ENCODE measurements around the gene SELENOP. TPM values are rescaled to one million over a fixed set of nuclear protein-coding genes. Genes with fewer than 3 reads are reported as not detected.

Gene SELENOP
- total and polyA plus RNA-seq, 2 experiments from 2014 or later, result 11.0 to 12.3 TPM

- TF ChIP-seq REST (IDR thresholded peaks at IDR 0.05; ENCODE audit: unreplicated experiment) (no peak), NANOG (IDR thresholded peaks at IDR 0.05; ENCODE audit: borderline replicate concordance) (no peak), CREB1 (CRISPR knock-in tag; IDR thresholded peaks at IDR 0.05; ENCODE audit: low read depth) (no peak)
These were observed 10.9 kb upstream of the SELENOP start (continued) for GRCh38 chr5:42822548-42822947.

- no peaks in the 10 kb centered on the region for H4K20me1 ChIP-seq (replicated peaks; ENCODE audit: insufficient read depth)
- H3K27me3 ChIP-seq (ENCODE audit: insufficient read depth), result no peaks in the 10 kb centered on the region
- no peaks in the 10 kb centered on the region for H3K9me2 ChIP-seq (ENCODE audit: insufficient read depth)
- no peak overlapping the region for H3K4me3 Mint-ChIP-seq
- peaks cover 5% of the 10 kb centered on the region for H3K4me1 ChIP-seq (ENCODE audit: insufficient read depth)
- no peaks in the 10 kb centered on the region for H3K9me3 Mint-ChIP-seq
- H3K4me2 ChIP-seq, result no peak overlapping the region
- H3F3A ChIP-seq (replicated peaks; ENCODE audit: low read depth), result no peaks in the 10 kb centered on the region
- no peaks in the 10 kb centered on the region for H3K27me3 Mint-ChIP-seq (ENCODE audit: insufficient read depth, low read depth, poor library complexity)
- H3K36me3 ChIP-seq (ENCODE audit: insufficient read depth), result no peaks in the 10 kb centered on the region
- no peaks in the 10 kb centered on the region for H3K79me2 ChIP-seq (replicated peaks; ENCODE audit: insufficient read depth)
- H3K27ac ChIP-seq (ENCODE audit: low read depth), result no peak overlapping the region
- peaks cover 15% of the 10 kb centered on the region for H3K4me1 Mint-ChIP-seq
- DNase-seq (ENCODE audit: low spot score), result no peak
- no peak overlapping the region for H3K4me3 ChIP-seq
- no peak for ATAC-seq
- H3K27ac Mint-ChIP-seq, result no peak overlapping the region
- no peak overlapping the region for H2AFZ ChIP-seq
- no peaks in the 10 kb centered on the region for H3K36me3 Mint-ChIP-seq (ENCODE audit: low read depth)
- TF ChIP-seq CREB1 (CRISPR knock-in tag; IDR thresholded peaks at IDR 0.05; ENCODE audit: low read depth) (no peak), REST (IDR thresholded peaks at IDR 0.05; ENCODE audit: unreplicated experiment) (no peak), POLR2AphosphoS5 (IDR thresholded peaks at IDR 0.05; ENCODE audit: low read depth) (no peak), ZNF331 (CRISPR knock-in tag; IDR thresholded peaks at IDR 0.05; ENCODE audit: low read depth) (no peak), EZH2 (IDR thresholded peaks at IDR 0.05; ENCODE audit: low read depth, unreplicated experiment) (no peak), ZNF462 (CRISPR knock-in tag; IDR thresholded peaks at IDR 0.05) (no peak), CTCF (conservative IDR thresholded peaks at IDR 0.05; ENCODE audit: low read depth in 2 of 2) (no peak), JUNB (IDR thresholded peaks at IDR 0.05; ENCODE audit: unreplicated experiment) (no peak), NANOG (IDR thresholded peaks at IDR 0.05; ENCODE audit: borderline replicate concordance) (no peak)
These were observed 8.1 kb upstream of the SELENOP start for GRCh38 chr5:42819745-42820144.
